Testis (tissue), 3 donors: ENCODE measurements around the gene TNS1. TPM values are rescaled to one million over a fixed set of nuclear protein-coding genes. Genes with fewer than 3 reads are reported as not detected.

Source experiments
- DNase-seq: peaks from one replicate; pipeline ENCODE4 v3.0.0-alpha.2; 2019
- H3K27ac ChIP-seq, 2 donors: fragments of 200-600 bp; sonication (generic); one replicate each; pipeline ENCODE4 v1.5.1; 2019
- H3K27me3 ChIP-seq: fragments of 200-600 bp; sonication (generic); one replicate; pipeline ENCODE4 v1.5.1; 2019
- H3K36me3 ChIP-seq: fragments of 200-600 bp; sonication (generic); one replicate; pipeline ENCODE4 v1.5.1; 2017; ENCODE audit warnings: low read depth; ENCODE audit errors: missing control alignments
- H3K4me1 ChIP-seq: fragments of 200-600 bp; sonication (generic); one replicate; pipeline ENCODE4 v1.5.1; 2019
- H3K4me3 ChIP-seq, 2 donors: fragments of 200-600 bp; sonication (generic); one replicate each; pipeline ENCODE4 v1.5.1; 2017 to 2019
- H3K9me3 ChIP-seq: fragments of 200-600 bp; sonication (generic); one replicate; pipeline ENCODE4 v1.5.1; 2017
- POLR2A ChIP-seq: fragments of 450-650 bp; IDR thresholded peaks from one replicate; pipeline ENCODE4 v1.6.1; 2017; ENCODE audit warnings: antibody characterized with exemption, mild to moderate bottlenecking, moderate library complexity
- WGBS, 2 donors: methylation state at CpG; one replicate each; pipeline ENCODE4 v1.1.5; 2018; 5-methylcytosine and 5-hydroxymethylcytosine counted together
- intact Hi-C: fragments of 100-400 bp; cut with DNase I; formaldehyde crosslinking; loops from one replicate; pipeline ENCODE4 v1.15.1; 2023; ENCODE audit warnings: low total_unique reads
- polyA plus RNA-seq: library from polyadenylated mRNA; stranded (reverse); fragments of 350-450 nt; fragmentation: Illumina TruSeq; extraction: RNeasy Lipid Tissue Mini Kit (QIAGEN cat#74804); gene quantifications from one replicate; pipeline ENCODE4 v1.2.3, GENCODE V29; 2014; ENCODE audit warnings: low read depth, low replicate concordance; ENCODE audit not compliant: insufficient read depth
- total RNA-seq, 2 donors: library from RNA; depleted of rRNA; stranded (reverse); fragments of >200 nt; gene quantifications; one replicate each; pipeline ENCODE4 v1.2.3, GENCODE V29; 2016
- TF ChIP-seq, protein P1 (sequence below), 3 experiments: fragments of 450-650 bp in 2 of 3; fragments of 200-600 bp in 1 of 3; sonication (generic) in 1 of 3; IDR thresholded peaks; one replicate each; pipeline ENCODE4 v1.5.1; 2016 to 2019; ENCODE audit warnings: antibody characterized with exemption in 3 of 3, mild to moderate bottlenecking in 2 of 3, moderate library complexity in 1 of 3

Gene TNS1
- total and polyA plus RNA-seq, 3 donors from 2014 or later, result 75.9 to 256 (median 227) TPM

DNA sequence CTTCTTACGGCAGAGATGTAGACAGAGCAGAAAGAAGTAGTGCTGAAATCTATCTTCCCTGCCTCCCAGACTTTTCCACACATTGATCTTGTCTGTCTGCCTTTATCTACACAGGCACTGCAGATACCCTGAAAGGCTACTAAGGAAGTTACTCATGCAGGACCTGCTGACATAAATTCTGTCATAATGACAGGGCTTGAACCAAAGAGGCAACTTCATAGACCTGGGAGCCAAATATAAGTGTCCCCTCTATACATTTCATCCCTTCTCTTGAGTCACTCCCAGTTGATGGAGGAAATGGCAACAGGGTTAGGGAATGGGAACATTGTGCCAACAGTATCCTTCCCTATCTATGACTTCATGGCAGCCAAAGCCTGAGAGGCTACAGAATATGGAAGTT, 157.5 kb downstream of the TNS1 start:
- no peaks in the 10 kb centered on the region for H3K36me3 ChIP-seq
- TF ChIP-seq, protein P1, sequence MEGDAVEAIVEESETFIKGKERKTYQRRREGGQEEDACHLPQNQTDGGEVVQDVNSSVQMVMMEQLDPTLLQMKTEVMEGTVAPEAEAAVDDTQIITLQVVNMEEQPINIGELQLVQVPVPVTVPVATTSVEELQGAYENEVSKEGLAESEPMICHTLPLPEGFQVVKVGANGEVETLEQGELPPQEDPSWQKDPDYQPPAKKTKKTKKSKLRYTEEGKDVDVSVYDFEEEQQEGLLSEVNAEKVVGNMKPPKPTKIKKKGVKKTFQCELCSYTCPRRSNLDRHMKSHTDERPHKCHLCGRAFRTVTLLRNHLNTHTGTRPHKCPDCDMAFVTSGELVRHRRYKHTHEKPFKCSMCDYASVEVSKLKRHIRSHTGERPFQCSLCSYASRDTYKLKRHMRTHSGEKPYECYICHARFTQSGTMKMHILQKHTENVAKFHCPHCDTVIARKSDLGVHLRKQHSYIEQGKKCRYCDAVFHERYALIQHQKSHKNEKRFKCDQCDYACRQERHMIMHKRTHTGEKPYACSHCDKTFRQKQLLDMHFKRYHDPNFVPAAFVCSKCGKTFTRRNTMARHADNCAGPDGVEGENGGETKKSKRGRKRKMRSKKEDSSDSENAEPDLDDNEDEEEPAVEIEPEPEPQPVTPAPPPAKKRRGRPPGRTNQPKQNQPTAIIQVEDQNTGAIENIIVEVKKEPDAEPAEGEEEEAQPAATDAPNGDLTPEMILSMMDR (IDR thresholded peaks at IDR 0.05), result no peak
- no peak for TF ChIP-seq POLR2A
- peaks cover 16% of the 10 kb centered on the region for H3K4me1 ChIP-seq
- 88 to 94% methylated on average over 1 of the region's 1 CpG for WGBS, 2 donors
- intact Hi-C loops, result no loop called here
- H3K4me3 ChIP-seq, result no peak overlapping the region
- no peaks in the 10 kb centered on the region for H3K9me3 ChIP-seq
- no peak overlapping the region for H3K27ac ChIP-seq
- no peak for DNase-seq
- no peaks in the 10 kb centered on the region for H3K27me3 ChIP-seq

DNA sequence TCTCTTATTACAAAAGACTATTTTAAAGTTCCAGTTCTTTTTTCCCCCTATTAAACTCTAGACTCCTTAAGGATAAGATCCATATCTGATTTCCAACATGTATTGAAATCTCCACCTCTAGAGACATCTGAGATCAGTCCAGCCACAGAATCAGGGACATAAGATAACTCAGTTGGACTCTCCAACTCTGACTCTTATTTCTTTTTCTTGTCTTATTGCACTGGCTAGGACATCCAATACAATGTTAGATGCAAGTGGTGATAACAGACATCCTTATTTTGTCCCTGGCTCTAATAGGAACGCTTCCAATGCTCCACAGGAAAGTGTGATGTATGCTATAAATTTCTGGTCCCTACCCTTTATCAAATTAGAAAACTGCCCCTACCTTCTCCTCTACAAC, 158.1 kb downstream of the TNS1 start:
- H3K27ac ChIP-seq, result no peak overlapping the region
- peaks cover 10% of the 10 kb centered on the region for H3K4me1 ChIP-seq
- WGBS, 2 donors, result 95% methylated on average over 1 of the region's 1 CpG
- H3K9me3 ChIP-seq, result no peaks in the 10 kb centered on the region
- no peak for TF ChIP-seq POLR2A
- TF ChIP-seq, protein P1 (IDR thresholded peaks at IDR 0.05), result no peak
- no peaks in the 10 kb centered on the region for H3K27me3 ChIP-seq
- intact Hi-C loops, result no loop called here
- H3K4me3 ChIP-seq, result no peak overlapping the region
- H3K36me3 ChIP-seq, result no peaks in the 10 kb centered on the region
- DNase-seq, result no peak

DNA sequence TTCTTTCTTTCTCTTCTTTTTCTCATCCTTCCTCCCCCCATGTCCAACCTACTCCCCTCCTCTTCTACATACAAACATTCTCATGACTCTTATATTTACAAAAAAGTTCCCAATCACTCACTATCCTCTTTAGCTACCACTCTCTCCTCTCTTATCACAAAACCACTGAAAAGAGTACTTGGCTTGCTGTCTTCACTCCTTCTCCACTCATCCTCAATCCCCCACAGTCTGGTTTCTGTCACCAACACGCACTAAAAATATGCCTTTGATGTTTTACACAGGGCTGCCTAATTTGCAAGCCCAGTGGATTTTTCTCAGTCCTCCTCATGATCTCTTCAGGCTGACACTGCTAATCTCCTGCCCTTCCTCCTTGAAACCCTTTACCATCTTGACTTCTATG, 159.5 kb downstream of the TNS1 start:
- Histone ChIP-seq H3K36me3 (no peaks in the 10 kb centered on the region), H3K4me3 (no peak overlapping the region), H3K9me3 (no peaks in the 10 kb centered on the region), H3K27ac (no peak overlapping the region), H3K27me3 (no peaks in the 10 kb centered on the region), H3K4me1 (peaks cover 8% of the 10 kb centered on the region)
- intact Hi-C loops, result no loop called here
- TF ChIP-seq, protein P1 (IDR thresholded peaks at IDR 0.05), result no peak
- TF ChIP-seq POLR2A, result no peak
- no peak for DNase-seq
- WGBS, 2 donors, result 60 to 63% methylated on average over 1 of the region's 1 CpG

DNA sequence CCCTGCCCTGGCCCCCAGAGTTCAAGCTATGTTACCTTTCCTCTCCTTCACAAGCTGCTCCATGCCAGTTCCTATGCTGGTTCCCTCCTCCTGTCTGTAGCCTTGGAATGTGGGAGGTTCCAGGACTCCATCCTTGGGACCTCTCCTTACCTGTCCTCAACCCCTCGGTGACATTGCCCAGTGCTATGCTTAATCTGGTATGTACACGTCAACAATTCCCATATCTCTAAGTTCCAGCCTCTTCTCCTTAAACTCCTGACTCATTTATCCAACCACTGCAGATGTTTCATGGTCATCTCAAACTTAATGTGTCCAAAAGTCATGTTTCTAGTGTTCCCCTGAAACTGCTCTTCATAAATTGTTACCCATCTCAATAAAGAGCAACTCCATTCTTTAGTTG, 160.8 kb downstream of the TNS1 start:
- WGBS, 2 donors, result 57 to 69% methylated on average over 2 of the region's 2 CpGs
- Histone ChIP-seq H3K27ac (no peak overlapping the region), H3K9me3 (no peaks in the 10 kb centered on the region), H3K36me3 (no peaks in the 10 kb centered on the region), H3K4me3 (no peak overlapping the region), H3K4me1 (peaks cover 12% of the 10 kb centered on the region), H3K27me3 (no peaks in the 10 kb centered on the region)
- intact Hi-C loops, result no loop called here
- DNase-seq, result no peak
- TF ChIP-seq, protein P1 (IDR thresholded peaks at IDR 0.05), result no peak

DNA sequence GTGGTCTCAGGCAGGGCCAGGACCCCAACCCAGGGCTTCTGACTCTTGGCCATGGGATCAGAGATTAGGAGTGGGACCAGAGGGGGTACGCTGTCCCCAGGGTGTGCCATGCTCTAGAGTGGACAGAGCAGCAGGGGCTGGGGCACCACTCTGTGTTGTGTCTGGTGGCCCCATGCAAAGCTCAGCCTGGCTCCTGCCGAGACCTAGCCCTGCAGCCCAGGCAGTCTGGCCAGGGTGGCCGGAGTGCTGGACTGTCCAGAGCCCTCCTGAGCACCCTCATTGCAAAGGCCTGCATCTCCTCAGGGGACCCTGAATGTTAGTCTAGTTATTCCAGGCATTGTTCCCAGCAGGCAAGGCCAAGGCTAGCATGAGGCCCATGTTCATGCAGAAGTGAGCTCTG, 162.3 kb downstream of the TNS1 start:
- TF ChIP-seq, protein P1 (IDR thresholded peaks at IDR 0.05), result no peak
- TF ChIP-seq POLR2A, result no peak
- no peak overlapping the region for H3K27ac ChIP-seq
- H3K36me3 ChIP-seq, result no peaks in the 10 kb centered on the region
- H3K27me3 ChIP-seq, result no peaks in the 10 kb centered on the region
- H3K4me1 ChIP-seq, result peaks cover 15% of the 10 kb centered on the region
- H3K9me3 ChIP-seq, result no peaks in the 10 kb centered on the region
- WGBS, 2 donors, result 47 to 80% methylated on average over 2 to 3 of the region's 3 CpGs
- intact Hi-C loops, result no loop called here
- no peak overlapping the region for H3K4me3 ChIP-seq
- DNase-seq, result no peak
